Measurements from ENCODE around the gene HECTD3.
A peak's percentile ranks its signal among the peaks of the same experiment; 100 is the strongest.

Gene HECTD3

DNA sequence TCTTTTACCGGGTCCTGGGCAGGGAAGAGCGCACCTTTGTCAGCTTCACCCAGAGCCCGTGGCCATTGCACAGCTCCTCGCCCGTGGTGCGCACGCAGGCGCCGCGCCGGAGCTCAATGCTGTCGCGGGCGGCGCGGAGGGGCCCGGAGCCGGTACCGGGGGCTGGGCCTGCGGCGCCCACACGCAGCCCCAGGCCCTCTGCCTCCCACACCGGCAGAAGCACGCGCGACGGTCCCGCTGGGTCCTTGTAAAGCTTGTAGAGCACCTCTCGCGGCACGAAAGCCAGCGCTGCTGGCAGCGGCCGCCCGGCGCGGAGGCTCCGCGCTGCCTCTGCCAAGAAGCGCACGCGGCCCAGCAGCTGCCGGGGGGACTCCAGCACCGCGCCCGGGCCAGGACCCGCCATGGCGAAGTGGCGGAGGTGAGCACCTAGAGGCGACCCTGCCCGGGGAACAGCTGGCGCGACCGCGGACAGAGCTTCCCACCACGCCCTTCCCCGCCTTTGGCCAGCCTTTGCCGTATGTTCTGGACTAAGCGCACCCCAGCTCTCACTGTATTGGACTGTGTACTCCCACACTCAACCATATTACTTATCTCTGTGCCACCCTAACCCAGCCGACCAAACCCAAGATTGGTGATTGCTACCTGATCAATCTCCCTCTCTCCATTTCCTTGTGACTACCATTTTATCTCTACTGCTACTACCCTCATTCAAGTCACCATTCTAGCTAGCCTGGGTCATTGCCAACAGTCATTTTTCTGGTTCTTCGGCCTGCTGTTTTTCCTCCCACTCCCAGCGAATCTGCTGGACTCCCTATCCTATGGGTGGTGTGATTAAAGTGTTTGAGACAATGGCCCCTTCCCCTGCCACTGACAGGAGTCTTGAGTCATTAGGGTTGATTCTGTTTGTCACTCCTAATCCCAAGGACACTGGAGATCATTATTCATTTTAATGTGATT lies at the start of gene HECTD3:
TSS of gene HECTD3 (minus strand) at position 470 of the 957 bp plus-strand sequence. CDS start at position 403, 67 bp downstream.
- DNase-seq (ENCODE audit: low spot score), result peak; percentile 84

GRCh38 chr1:45059829-45060228 lies 48.7 kb upstream of the HECTD3 start:
- no peak for DNase-seq (ENCODE audit: low spot score)

GRCh38 chr1:45057542-45057941 lies 46.4 kb upstream of the HECTD3 start:
- no peak for DNase-seq (ENCODE audit: low spot score)

GRCh38 chr1:45051005-45051772 lies 40.1 kb upstream of the HECTD3 start:
- no peak for DNase-seq (ENCODE audit: low spot score)

DNA sequence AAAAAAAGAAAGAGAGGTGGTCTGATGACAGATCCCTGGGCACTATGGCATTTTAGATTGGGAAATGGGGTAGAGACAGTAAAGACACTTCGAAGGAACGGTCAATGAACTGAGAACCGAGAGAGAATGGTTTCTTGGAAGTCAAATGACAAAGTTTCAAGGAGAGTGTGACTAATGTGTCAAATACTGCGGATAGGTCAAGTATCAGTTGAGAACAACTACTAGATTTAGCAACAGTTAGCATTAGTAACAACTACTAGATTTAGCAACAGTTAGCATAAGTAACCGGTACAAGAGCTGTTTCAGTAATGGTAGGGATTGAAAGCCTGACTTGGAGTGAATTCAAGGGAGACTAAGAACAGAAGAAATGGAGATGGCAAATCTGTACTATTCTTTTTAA lies 35.9 kb upstream of the HECTD3 start:
- DNase-seq (ENCODE audit: low spot score), result no peak

- no peak for DNase-seq (ENCODE audit: low spot score)
Measured at GRCh38 chr1:45044916-45045315, 33.8 kb upstream of the HECTD3 start.

- no peak for DNase-seq (ENCODE audit: low spot score)
Measured at GRCh38 chr1:45043094-45043493, 32.0 kb upstream of the HECTD3 start.

GRCh38 chr1:45040297-45040696 lies 29.2 kb upstream of the HECTD3 start:
- DNase-seq (ENCODE audit: low spot score), result no peak

- DNase-seq (ENCODE audit: low spot score), result no peak
Measured at GRCh38 chr1:45038661-45039364, 27.7 kb upstream of the HECTD3 start.

- no peak for DNase-seq (ENCODE audit: low spot score)
Measured at GRCh38 chr1:45038240-45038639, 27.1 kb upstream of the HECTD3 start.

- DNase-seq (ENCODE audit: low spot score), result no peak
Measured at GRCh38 chr1:45037456-45037855, 26.3 kb upstream of the HECTD3 start.

DNA sequence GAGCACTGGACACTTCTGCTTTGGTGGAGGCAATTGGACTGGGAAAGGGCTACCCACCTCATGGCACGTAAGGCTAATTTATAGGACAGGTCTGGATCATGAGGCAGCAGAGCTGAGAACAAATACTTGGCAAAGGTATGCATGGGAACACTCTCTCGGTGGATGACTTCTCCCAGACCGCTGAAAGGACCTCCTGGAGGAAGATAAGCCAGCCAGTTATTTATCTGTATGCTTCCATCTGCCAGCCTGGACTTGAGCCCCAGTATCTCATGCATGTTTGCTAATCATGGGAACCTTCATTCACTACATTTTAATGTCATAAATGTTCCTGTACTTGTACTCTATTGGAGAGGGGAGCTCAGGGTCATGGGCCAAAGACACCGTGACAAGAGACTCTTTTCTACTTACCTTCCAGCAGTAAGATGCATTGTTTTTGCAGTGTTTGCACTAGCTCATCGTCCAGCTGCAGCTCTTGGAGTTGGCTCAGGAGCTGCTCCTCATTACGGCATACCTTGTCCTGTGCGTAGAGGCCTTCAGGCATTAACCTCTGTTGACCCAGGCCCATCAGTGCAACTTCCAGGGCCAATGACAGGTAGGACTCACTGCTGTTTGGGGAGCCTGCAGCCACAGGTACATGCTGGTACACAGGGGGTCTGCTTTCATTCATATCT lies 24.6 kb upstream of the HECTD3 start:
- DNase-seq (ENCODE audit: low spot score), result no peak

DNA sequence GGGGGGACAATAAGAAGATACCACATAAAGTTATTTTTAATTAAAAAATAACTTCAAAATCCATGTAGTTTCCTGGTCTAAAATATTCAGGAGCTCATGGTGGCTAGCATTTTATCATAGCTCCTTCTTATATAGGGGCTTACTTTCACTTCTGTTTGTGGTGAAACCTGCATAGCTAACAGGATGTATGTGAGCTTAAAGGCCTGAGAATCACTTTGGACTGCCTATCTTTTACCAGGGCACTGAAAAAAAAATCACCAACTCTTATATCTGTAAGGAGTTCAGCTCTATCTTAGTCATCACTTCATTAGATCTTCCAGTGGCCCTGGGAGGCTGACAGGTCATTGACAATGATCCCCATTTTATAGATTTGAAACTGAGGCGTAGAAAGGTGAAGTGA lies 22.2 kb upstream of the HECTD3 start:
- DNase-seq (ENCODE audit: low spot score), result no peak

GRCh38 chr1:45032837-45033236 lies 21.7 kb upstream of the HECTD3 start:
- no peak for DNase-seq (ENCODE audit: low spot score)

GRCh38 chr1:45026446-45026845 lies 15.3 kb upstream of the HECTD3 start:
- DNase-seq (ENCODE audit: low spot score), result no peak

DNA sequence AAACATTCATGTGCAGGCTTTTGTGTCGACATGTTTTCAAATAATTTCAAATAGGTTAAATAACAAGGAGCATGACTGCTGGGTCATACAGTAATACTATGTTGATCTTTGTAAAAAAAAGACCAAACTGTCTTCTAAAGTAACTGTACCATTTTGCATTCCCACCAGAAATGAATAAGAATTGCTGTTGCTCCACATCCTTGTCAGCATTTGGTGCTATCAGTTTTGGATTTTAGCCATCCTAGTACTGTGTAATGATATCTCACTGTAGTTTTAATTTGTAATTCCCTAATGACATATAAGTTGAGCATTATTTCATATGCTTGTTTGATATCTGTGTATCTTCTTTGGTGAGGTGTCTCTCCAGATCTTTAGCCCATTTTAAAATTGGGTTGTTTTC lies 12.5 kb upstream of the HECTD3 start:
- DNase-seq (ENCODE audit: low spot score), result no peak

- peak; percentile 49 for DNase-seq (ENCODE audit: low spot score)
Measured at GRCh38 chr1:45018599-45019230, 7.6 kb upstream of the HECTD3 start.

GRCh38 chr1:45016767-45017166 lies 5.6 kb upstream of the HECTD3 start:
- DNase-seq (ENCODE audit: low spot score), result no peak

DNA sequence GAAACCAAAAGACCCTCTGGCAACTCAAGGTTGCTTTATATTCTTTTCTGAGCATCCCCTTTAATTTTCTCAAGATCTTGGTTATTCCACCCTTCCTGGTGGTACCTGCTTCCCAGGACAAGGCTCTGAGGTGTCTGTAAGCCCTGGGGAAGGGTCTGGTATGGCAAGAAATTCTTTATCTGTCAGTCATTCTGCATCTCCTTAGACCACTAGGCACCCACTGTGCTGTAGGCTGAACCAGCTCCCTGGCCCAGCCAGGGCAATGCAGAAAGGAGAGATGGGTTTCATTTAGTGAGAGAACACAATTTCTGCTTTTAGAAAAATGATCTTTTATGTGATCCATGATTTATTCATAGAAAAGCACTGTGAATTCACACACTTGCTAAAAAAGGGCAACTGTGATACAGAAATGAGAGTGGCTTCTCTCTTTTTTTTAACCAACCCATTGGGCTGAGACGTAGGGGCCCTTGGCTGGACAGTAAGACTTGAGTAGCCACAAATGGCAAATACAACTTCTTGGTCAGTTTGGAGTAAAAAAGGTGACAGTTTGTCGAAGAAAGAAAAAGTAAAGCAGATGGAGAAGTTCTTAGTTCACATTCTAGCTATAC lies 5.1 kb upstream of the HECTD3 start:
- no peak for DNase-seq (ENCODE audit: low spot score)

- no peak for DNase-seq (ENCODE audit: low spot score)
Measured at GRCh38 chr1:45015683-45016082, 4.6 kb upstream of the HECTD3 start.
